AG20443 (cell line): Measurements from ENCODE around the gene ZNF474.
"Not testable (repeated sequence)": the region's sequence is repeated elsewhere in the genome, so short reads cannot be mapped to it uniquely, and the experiment has no call there.

ENCODE experiments used
- DNase-seq: peaks from one replicate; pipeline ENCODE4 v3.0.0; 2012; ENCODE audit warnings: low spot score, mixed read lengths

ZNF474 gene

DNA sequence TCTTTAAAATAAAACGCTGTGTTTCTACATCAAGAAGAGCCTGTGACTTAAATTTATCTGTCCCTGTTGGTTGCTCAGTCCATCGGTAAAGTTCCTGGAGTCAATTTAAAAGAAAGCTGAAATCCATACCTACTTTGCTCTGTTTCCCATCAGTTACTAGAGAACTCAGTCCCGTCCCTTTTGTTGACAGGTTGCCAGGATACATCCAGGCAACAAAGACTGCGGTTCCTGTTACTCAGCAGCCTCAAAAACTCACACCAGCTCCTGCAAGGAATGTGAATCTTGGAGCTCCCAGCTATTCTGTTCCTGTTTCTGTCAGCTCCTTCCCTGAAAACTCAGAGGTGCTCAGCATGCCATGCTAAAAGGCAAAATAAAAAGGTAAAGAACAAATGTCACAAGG is at the start of gene ZNF474:
Gene ZNF474, plus strand, starts transcription at position 241 of the 400 bp plus-strand sequence. CDS start 22,445 bp downstream, outside the sequence.
- peak; percentile 85 for DNase-seq

DNA sequence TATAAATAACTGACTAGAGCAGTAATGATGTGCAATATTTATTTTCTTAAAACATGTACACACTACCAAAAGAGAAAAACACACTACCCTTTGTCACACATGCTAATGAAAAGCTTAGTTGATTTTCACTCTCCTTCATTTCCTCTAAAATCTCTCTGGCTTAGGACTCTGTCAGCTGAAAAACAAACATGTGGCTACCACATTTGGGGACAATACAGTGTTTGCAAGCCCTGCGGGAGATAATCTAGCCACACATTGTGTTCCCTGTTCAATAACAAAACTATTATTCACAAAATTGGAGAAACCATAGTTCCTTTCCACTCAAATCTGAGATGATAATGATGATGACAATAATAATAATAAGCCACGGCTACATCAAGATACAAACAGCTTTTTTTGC is 47.8 kb upstream of the ZNF474 start:
- DNase-seq, result no peak

DNA sequence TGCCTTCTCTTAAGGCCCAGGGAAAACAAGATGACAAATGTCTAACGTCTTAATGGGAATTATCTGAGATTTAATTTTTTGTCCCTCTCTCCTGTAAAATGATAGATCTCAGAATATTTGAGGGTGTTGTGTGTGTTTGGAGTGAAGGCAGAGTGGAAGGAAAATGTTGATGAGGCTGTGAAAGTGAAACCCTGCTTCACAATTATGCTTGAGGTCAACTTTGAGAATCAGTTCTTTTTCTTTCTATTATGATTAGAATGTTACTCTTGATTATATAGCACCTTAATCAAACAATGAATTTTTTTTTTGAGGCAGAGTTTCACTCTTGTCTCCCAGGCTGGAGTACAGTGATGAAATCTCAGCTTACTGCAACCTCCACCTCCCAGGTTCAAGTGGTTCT is 45.8 kb upstream of the ZNF474 start:
- no peak for DNase-seq

DNA sequence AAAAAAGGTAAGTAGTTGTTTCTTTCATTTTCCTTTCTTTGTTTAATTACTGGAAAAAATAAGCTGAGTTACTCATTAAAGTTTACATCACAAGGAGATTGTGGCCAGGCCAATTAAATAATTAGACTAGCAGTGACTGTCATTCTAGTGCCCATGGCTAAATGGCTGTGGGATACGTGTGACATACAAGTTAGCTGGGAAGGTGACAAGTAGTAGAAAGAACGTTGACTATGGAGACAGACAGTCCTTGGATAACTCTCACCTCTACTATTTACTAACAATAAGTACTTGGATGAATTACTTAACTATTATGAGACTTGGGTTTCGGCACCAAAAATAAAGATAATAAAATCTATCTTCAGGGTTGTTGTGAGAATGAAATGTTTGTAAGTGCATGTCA is 44.3 kb upstream of the ZNF474 start:
- no peak for DNase-seq

DNA sequence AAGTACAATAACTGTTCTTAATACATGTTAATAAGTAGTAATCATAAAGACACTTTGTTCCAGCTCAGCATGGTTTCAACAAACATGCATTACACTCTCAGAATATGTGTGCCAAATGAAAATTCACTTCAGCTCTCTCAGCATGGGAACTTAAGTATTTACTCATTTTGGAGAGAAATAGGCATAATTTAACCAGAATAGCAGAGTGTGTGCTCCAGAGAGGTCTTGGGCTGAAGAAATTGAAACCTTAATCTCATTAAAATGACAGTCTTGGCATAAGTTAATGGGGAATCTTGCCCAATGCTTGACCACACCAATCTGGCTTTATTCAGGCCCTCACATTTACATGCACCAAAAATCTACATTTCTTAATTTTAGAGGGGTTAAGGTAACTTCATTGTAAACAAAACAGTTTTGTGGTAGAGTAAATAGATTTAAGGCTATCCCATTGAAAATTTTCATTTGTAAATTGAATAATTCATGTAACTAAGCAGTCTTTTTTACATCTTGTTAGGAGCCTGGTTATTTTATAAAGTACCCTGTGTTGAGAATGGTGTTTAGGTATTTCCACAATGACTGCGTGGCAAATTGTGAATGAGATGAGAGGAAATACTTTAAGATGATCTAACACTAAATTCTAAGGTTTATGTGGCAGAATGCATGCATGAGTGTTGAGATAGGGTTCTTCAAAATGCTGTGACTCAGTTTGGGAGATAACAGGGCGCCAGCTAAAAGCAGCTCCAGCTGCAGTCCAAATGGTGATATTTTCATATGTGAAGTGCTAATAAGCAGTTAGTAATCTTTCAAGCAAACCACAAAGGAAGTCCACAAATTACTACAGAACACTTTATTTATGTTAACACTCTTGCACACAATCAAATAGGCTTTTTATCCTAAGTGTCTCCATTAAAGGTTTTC is 40.0 kb upstream of the ZNF474 start:
- peak; percentile 38 for DNase-seq

DNA sequence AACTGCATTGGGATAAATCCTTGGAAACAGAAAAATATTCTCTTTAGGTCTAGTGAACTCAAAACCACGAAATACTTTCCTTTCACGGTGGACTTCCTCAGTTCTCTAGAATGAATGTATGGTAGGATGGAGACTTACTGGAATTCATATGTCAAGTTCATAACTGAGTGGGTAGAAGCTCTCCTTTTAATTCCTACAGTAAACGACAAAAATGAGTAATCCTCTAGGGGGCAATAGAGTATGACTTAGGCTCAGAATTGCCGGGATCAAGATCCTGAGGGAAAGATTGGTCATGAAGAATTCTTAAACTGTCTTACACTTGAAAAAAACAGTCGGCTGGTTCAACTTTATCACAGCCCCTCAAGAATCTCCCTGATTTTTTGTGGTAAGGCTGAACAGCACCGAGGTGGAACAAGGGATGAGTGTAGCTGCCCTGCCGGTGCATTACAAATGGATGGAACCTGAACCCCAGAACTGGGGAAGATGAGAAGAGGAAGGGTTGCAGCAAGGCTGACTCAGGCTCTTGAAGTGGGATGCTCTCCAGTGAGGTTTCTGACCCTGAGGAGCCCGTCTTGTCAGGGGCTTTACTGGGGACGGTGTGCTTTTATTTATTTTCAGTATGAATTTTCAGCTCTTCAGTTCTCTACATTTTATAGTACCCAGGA is 37.3 kb upstream of the ZNF474 start:
- peak; percentile 33 for DNase-seq

DNA sequence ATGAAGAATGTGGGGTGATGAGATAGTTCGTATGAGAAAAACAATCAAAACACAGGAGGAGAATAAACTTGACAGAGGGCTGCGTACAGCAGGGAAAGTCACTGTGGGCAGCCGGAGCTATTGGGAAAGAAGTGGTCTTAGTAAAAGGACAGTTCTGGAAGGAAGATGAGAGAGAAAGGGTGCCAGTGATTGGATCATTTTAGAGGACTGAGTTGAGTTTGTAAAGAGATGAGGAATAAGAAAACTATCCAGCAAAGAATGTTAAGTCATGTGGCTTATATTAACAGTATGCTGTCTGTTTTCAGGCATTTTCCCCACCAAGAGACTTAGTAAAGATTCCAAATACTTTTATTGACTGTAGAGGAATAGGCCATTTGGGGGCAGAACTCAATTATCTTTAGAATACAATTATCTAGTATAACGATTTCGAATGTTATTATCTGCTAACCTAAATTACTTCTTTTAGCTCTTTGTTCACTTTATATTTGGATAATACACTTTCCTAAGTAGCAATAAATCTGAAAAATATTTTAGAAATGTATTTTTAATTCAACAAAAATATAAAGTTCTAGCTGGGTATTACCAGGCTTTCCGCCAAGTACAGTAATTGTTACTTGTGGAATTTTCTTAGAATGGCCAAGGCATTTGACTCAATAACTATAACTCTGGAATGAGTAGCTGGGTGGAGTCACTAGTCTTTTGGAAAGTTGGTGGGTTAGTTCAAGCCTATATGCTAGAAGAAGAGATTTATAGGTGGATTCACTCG is 35.7 kb upstream of the ZNF474 start:
- DNase-seq, result peak; percentile 62

DNA sequence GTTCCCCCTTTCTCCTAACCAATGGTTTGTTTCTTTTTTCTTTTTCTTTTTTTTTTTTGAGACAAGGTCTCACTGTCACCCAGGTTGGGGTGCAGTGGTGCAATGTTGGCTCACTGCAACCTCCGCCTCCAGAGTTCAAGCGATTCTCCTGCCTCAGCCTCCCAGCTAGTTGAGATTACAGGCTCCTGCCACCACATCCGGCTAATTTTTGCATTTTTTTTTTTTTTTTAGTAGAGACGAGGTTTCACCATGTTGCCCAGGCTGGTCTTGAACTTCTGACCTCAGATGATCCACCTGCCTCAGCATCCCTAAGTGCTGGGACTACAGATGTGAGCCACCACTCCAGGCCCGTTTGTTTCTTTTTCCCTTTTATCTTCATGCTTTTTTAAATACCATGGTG is 35.1 kb upstream of the ZNF474 start:
- not testable (repeated sequence) for DNase-seq

DNA sequence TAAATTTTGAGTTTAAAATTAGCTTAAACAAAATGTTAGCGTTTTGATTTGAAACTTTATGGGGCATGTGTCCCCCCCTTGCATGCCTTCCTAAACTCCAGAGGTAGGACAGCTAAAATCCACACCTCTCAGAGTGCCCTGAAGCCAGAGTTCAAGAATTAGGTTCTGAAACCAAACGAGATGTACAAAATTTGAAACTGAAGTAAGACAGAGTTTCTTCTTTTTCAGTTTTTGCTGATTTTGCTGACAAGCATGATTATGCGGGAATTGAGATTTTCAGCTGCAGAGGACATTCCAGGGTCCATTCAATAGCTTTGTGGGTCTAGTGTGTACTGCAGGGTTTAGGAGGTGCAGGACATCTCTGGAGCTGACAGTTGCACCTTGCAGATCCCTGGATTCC is 34.2 kb upstream of the ZNF474 start:
- no peak for DNase-seq

DNA sequence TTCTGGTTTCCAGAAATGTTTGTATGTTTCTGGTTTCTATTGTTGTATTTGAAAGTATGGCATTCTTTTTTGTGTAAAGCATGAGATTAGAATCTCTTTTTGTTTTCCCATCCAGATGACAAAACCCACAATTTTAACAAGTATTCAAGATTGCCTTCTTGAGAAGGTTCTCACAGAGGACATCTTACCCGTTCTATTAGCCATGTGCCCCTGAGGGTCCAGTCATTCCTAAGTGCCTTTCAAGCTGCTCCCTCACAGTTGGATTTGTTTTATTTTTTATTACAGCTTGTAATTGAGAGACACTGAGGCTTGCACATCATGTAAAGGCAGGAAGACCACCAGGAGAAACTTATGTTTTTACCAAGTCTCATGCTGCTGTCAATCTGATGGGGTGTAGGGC is 32.0 kb upstream of the ZNF474 start:
- DNase-seq, result no peak

DNA sequence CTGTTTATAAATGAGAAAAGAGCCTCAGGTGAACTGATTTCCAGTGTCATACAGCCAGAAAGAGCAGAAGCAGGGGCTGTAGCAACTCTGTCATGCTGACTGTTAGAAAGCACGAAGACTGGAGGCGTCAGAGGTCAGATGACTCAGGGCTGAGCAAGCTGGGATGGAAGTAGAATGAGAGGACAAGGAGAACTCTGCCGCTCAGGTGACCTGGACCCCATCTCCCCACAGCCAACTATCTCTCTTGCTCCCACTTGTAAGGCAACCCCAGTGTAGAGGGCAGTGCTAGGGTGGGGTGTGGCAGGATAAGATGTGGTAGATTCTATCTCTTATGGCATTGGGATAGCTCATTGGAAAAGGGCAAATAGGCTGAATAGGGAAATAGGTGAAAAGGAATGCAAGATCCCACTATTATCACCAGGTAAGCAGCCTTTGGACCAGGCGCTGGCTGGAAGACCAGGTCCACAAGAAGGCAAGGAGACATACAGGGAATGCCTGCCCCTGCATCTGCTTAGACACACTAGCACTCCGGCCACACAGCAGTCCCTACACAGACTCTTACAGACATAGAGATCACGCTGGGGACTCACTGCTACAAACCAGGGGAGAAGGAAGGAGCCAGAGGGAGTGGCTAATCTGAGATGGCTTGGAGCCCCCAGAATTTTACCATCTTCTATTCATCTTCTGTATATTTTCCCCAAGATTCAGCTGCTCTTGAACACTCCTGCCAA is 30.1 kb upstream of the ZNF474 start:
- peak; percentile 70 for DNase-seq

DNA sequence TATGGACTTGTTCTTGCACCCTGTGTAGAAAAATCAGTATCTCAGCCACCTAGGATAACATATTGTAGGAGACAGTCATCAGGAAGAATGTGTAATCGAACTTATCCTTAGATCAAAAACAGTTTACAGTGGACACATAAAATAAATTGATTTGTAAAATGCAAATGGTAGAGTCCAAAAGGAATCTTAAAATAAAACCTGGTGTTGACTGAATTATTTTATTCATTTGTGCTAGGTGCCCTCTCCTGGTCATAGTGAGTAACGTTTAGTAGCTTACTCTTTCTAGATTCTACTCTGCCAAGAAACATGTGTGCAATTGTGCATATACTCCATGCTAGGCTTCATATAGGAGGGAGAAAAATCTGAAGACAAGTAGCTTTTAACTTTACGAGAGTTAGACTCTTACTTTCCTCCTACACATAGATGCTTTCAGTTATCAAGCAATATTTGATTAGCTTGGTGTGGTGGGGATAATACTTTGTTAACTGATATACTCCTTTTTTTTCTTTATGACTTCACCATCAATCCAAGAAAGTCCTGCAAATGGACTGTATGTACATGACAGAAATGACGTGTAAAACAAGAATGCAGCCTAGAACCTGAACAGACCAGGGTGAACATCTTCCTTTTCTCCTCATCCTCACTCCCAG is 27.6 kb upstream of the ZNF474 start:
- peak; percentile 38 for DNase-seq

DNA sequence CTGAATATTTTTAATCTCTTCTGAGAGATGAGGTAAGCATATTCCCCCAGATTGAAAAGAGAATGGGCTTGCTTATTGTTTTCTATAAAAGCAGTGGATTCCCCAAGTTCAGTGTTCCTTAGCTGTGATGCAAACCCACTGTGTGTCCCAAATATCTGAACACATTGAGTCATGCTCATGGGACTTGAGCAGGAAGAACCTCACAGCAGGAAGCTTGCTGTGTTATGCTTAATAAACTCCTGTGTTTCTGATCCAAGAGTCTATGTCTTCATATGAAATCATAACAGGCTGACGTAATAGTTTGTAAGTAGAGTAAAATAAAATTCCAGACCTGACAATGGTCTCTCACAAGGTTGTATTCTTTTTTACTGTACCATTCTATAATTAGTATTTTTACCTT is 26.5 kb upstream of the ZNF474 start:
- DNase-seq, result no peak

DNA sequence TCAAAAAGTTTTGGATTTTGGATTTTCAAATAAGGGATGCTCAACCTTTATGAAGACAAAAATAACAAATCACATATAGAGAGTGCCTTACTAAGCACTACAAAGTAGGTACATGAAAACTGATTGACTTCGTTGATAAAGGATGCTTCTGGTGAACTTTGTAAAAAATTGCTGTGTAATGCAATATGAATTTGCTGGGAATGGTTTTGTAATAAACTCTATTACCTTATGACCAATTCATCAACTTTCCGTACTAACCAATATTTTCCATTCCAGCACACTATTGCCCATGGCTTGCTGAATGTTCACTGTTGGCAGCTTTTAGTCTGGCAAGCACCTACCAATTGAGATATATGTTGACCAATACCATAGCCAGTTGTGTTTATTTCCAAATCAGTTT is 23.4 kb upstream of the ZNF474 start:
- no peak for DNase-seq

DNA sequence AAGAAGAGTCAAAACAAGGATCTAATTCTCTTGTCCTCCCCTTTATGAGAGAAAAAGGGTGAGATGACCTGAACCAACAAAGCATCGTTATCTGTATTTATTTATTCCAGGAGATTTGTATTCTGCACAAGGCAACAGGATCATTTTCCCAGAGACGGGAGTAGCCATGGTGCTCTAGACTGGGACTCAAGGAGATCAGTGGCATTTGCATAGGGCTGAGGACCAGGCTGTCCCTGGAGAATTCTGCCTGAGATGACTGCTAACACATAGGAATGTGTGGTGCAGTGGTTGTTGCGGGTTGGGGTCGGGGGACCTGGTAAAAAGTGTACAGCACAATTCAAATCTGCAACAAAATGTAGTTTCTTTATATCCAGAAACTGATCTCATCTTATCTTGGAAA is 22.3 kb upstream of the ZNF474 start:
- no peak for DNase-seq

DNA sequence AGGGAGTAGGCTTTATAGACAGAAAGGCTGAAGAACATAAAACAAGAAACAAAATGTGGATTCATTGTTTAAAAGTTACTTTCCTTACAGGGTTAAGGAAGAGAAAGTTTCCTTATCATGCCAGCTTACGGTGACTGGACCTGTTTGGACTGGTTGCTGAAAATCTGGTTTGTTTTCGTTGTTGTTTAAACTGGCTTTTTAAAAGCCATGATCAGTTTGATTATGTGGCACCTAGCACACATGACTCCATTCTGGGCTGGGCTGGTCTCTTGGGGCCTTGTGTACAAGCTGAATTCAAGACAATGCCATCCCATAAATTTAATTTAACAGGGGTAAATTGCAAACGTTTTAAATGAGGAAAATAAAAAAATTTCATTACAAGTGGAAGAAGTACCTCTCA is 18.4 kb upstream of the ZNF474 start:
- no peak for DNase-seq

DNA sequence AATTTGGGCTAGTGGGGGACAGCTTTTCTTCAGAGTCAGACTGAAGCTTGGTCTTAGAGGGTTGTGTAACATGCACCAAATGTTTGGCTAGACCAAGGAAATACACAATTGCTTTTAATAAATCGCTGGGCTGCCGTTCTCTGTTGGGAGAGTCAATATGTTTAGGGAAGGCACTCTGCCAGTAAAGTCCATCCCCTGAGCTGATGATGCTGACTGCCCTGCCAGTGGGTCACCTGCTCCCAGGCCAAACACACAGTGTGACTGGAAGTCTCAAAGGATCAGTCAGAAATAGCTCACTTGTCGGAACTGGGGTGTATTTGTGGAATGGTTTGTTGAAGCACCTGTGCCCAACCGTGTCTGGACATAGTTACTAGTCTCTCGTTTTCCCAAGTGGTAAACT is 17.9 kb upstream of the ZNF474 start:
- no peak for DNase-seq

DNA sequence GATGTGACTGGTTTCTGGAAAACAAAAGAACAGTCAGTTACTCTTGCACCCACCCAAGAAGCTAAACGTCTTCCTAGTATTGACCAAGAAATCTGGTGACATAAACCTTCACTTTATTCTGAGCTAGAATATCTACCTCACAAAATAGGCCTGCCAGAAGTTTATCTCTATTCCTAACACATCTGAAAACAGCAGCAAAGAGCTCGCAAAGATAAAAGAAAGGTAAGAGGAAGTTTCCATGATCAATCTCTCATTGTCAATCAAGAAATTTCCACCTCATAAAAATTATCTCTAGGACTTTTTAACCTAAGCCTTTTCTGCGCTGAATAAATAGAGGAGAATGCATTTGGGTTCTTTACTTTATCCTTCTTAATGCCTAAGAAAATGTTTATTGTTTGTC is 17.3 kb upstream of the ZNF474 start:
- no peak for DNase-seq

DNA sequence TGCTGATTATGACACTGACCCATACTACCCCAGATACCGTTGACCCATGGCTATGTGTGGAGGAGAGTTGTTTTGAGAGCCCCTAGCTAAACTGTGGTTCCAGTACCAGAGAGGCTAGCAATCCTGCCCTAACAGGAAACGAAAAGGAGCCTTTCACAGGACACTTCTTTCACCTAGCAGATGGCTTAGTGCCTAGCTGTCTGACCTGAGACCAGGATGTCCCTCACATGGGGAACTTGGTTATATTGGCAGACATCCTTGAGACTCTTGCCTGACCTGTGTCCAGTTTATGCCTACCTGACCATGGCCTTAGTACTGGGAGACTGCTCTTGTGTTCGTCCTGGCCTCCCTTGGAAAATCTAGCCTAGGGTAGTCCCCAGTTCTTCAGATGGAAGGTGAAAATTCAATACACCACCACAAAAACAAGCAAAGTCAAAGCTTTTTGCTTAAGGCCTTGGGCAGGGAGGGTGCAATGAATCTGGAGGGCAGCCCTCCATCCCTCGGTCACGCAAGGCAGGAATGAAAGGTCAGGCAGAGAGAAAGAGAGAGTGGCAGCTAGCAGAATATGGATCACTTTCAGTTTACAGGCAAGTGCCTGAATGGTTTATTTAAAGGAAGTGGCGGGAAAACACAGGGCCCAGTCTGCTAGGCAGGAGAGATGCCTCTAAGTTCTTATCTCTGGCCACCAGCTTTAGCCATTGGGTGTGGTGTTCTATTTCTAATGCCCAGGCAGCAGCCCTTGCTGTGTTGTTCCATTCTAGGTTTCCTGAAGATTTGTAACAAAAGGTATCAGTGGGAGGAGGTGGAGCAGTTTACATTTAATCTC is 16.4 kb upstream of the ZNF474 start:
- DNase-seq, result no peak

DNA sequence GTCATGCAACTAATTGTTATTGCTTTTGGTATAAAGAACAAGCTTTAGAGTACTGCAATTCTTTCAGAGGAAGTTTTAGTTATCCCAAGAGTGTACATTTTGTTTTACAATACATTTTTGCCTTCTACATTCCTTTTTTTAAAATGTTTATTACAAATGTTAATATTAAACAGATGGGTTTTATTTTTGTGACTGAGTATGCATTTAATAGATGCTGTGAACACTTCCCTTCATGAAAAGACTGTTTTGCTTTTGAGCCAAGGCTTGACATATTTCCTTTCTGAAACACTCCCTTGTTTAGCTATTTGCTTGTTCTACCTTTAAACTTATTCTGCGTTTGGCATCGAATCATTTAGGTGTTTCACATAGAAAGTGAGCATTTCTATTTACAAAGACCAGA is 14.8 kb upstream of the ZNF474 start:
- no peak for DNase-seq
